GM18519 (cell line): Measurements from ENCODE around the gene WDR18.

Experiments
- ATAC-seq: cut with Tn5 transposase; IDR thresholded peaks from one replicate; pipeline ENCODE4 v1.9.1; 2021; ENCODE audit warnings: mild to moderate bottlenecking, moderate library complexity; ENCODE audit not compliant: unreplicated experiment, low FRiP score

The WDR18 gene

GRCh38 chr19:1004803-1005664 lies 20.9 kb downstream of the WDR18 start:
- no peak for ATAC-seq

- ATAC-seq = no peak
These were observed 22.7 kb downstream of the WDR18 start for GRCh38 chr19:1006711-1007398.

GRCh38 chr19:1007399-1008251 lies 23.5 kb downstream of the WDR18 start:
- ATAC-seq = no peak

GRCh38 chr19:1008268-1009040 lies 24.3 kb downstream of the WDR18 start:
- no peak for ATAC-seq

DNA sequence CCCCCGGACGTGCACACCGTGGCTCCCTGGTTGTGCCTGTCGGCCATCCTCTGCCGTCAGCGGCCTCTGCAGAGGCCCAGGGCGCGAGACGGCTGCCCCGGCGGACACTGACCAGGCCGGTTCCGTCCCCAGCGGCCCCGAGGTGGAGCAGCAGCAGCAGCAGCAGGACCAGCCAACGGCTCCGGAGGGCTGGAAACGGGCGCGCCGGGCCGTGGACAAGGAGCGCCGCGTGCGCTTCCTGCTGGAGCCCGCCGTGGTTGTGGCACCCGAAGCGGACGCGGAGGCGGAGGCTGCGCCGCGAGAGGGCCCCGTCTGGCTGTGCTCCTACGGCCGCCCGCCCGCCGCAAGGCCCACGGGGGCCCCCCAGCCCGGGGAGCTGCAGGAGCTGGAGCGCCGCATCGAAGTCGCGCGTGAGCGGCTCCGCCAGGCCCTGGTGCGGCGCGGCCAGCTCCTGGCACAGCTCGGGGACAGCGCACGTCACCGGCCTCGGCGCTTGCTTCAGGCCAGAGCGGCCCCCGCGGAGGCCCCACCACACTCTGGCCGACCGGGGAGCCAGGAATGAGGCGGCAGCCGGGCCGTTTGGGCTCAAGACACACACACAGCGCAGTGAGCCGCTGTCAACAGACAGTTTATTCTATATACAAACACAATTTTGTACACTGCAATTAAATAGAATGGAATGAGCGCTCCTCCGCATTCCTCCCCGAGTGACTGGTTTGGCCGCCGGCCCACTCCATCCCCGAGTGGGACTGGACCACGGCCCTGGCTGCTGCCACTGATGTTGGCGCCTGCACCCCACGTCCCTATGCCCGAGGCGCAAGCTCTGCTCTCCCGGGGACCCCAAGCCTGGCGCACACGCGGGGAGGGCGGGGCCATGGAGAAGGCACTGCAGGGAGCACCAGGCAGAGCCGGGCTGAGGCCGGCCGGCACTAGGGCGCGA lies 25.2 kb downstream of the WDR18 start:
- ATAC-seq = no peak

DNA sequence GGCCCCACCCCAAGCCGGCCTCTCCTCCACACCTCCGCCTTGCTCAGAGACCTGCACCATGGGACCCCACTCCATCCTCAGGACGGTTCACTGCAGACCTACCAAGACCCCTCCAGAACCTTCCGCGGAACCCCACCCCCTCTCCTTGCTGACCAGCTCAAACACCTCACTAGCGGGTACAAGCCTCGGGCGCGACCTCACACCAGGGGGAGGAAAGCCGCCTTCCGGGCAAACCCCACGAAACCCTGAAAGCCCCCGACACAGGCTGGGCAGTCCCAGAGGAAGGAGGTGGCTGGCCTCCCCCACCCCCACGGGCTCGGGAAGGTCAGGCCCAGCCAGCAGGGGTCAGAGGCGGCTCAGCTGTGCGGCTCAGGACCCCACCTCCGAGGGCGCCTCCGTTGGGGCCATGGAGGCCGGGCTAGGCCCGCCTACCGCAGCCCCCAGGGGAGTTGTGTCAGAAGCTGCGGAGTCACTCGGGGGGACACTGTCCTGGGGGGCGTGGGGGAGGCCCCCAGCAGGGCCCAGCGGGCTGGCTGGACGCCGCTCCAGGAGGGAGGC lies 25.9 kb downstream of the WDR18 start:
- ATAC-seq = no peak

- ATAC-seq = no peak
These were observed 26.7 kb downstream of the WDR18 start for GRCh38 chr19:1010586-1011510.

GRCh38 chr19:1011831-1012333 lies 27.7 kb downstream of the WDR18 start:
- no peak for ATAC-seq

GRCh38 chr19:1012334-1012733 lies 28.2 kb downstream of the WDR18 start:
- ATAC-seq = no peak

DNA sequence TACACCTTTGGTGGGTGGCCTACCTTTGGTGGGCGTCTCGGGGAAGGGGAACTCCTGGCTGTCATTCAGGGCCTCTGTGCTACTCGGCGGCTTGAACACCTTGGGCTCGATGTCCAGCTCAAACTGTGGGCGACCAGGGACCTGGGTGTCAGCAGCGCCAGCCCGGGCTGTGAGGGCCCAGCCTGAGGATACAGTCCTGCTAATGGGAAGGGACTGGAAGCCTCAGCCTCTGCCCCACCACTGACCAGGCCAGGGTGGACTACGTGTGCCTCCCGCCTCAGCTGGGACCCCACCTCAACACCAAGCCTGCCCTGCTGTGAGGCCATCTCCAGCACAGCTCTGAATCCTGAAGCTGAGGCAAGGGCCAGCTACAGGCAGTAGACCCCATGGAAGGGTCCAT lies 29.1 kb downstream of the WDR18 start:
- ATAC-seq = no peak

DNA sequence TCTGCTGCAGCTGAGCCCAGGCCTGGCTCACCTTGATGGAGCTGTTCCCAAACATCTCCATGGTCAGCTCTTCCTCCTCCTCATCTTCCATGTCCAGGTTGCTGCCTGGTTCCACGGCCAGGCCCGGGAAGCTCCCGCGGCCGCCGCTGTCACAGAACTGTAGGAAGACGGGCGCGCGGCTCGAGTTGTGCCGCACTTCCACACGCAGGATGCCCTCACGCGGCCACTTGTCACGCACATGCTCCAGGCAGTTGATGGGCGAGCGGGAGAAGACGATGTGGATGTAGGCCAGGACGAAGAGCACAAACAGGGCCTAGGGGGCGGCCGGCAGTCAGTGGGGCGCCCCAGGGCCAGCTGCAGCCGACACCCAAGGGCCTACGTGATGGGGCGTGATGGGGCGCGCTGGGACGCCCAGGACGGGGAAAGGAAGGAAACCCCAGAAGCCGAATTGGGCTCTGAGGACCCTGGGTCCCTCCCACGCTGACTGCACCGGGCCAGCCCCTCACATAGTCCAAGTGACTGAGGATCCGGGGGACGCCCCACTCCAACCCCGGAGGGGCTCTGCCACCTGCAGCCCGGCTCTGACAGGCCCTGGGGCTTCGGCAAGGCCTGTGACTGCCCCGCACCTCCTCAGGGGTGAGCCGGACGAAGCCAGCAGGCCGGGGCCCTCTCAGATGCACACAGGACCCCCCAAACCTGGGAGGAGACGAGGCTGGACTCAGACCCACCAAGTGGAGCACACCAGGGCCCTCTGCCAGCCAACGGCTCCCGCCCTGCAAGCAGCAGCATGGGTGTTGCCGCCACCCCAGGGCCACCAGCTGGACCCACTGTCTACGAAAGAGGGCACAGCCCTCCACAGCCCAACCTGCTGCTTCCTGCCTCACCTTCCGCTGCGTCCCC lies 30.3 kb downstream of the WDR18 start:
- ATAC-seq = no peak

- ATAC-seq = no peak
These were observed 31.1 kb downstream of the WDR18 start for GRCh38 chr19:1015061-1015781.

DNA sequence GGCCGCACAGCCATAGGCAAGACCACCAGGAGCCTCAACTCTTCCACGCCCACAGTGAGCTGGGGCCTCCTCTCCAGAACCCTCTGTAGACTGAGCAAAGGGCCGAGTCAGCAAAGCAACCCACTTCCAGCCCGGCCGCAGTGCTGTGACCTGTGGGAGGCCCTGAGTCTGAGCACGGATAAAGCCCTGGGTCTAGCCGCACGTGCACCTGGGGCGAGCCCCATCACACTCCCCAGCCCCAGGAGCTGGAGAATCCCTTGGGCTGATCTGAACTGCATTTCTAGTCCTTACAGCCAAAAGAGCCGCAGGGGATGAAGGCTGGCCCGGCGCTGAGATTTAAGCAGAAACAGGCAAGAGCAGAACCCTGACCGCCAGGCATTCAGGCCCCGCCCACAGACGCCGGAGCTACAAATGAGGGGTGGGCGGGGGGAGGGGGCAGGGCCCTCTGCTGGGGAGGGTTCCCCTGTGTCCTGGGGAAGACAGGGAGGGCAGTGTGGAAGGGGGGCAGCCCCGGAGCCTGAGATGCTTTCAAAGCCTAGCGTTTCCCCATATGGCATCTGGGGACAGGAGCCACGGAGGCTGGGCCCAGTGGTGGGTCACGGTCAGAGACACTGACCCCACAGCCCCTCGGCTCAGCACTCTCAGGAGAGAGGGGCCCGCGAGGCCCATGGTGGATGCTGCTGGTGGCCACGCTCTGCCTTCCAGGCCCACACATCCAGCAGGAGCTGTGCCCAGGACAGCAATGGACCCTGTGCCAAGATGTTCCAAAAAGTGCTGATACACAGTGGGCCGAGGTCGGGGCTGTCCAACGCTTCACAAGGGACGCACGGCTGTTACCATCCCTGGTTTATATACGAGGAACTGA lies 31.9 kb downstream of the WDR18 start:
- no peak for ATAC-seq

GRCh38 chr19:1016647-1017114 lies 32.5 kb downstream of the WDR18 start:
- no peak for ATAC-seq
